HepG2 (cell line): ENCODE results near the gene SYNJ2. TPM values are rescaled to one million over a fixed set of nuclear protein-coding genes. Genes with fewer than 3 reads are reported as not detected.

Experiments used
- BRD4 ChIP-seq: sonication (generic); formaldehyde crosslinking; IDR thresholded peaks from 2 replicates; pipeline ENCODE4 v1.4.0; 2020; ENCODE audit warnings: missing genetic modification reagents
- CAMTA2 ChIP-seq: sonication (generic); formaldehyde crosslinking; IDR thresholded peaks from 2 replicates; pipeline ENCODE4 v1.4.0; 2020; ENCODE audit warnings: mild to moderate bottlenecking, missing genetic modification reagents, borderline replicate concordance
- CCAR2 ChIP-seq: fragments of 200-400 bp; formaldehyde crosslinking; optimal IDR thresholded peaks from 2 replicates; pipeline ENCODE3; 2018; ENCODE audit warnings: low read depth, mild to moderate bottlenecking, low read length, moderate library complexity
- DMTF1 ChIP-seq: sonication (generic); formaldehyde crosslinking; IDR thresholded peaks from 2 replicates; pipeline ENCODE4 v1.4.0; 2020; ENCODE audit warnings: mild to moderate bottlenecking, missing genetic modification reagents
- KLF6 ChIP-seq: IDR thresholded peaks from 2 replicates; pipeline ENCODE4 v1.8.0; 2016; ENCODE audit warnings: missing biosample characterization, missing genetic modification reagents
- MXD3 ChIP-seq: IDR thresholded peaks from 2 replicates; pipeline ENCODE4 v1.6.1; 2016; ENCODE audit warnings: mild to moderate bottlenecking, missing biosample characterization, missing genetic modification reagents
- RAD51 ChIP-seq: fragments of 450-650 bp; IDR thresholded peaks from 2 replicates; pipeline ENCODE4 v1.6.1; 2016; ENCODE audit warnings: borderline replicate concordance
- SNAPC5 ChIP-seq: sonication (generic); formaldehyde crosslinking; IDR thresholded peaks from 2 replicates; pipeline ENCODE4 v1.8.1; 2023; ENCODE audit warnings: mild to moderate bottlenecking, missing genetic modification reagents, borderline replicate concordance
- STAG1 ChIP-seq: sonication (generic); formaldehyde crosslinking; IDR thresholded peaks from 2 replicates; pipeline ENCODE4 v1.4.0; 2020; ENCODE audit warnings: missing genetic modification reagents
- STAT6 ChIP-seq: sonication (generic); formaldehyde crosslinking; IDR thresholded peaks from 2 replicates; pipeline ENCODE4 v1.4.0; 2020; ENCODE audit warnings: missing genetic modification reagents, mild to moderate bottlenecking, borderline replicate concordance
- UBTF ChIP-seq: sonication (generic); formaldehyde crosslinking; IDR thresholded peaks from 2 replicates; pipeline ENCODE4 v1.4.0; 2020; ENCODE audit warnings: mild to moderate bottlenecking, missing genetic modification reagents
- XBP1 ChIP-seq: sonication (generic); formaldehyde crosslinking; IDR thresholded peaks from 2 replicates; pipeline ENCODE4 v1.5.0; 2020; ENCODE audit warnings: missing genetic modification reagents
- ZBTB26 ChIP-seq: IDR thresholded peaks from 2 replicates; pipeline ENCODE4 v1.6.1; 2016; ENCODE audit warnings: missing compliant biosample characterization, missing genetic modification reagents, borderline replicate concordance
- ZNF10 ChIP-seq: sonication (generic); formaldehyde crosslinking; IDR thresholded peaks from 2 replicates; pipeline ENCODE4 v1.4.0; 2020; ENCODE audit warnings: mild to moderate bottlenecking, low read depth, missing genetic modification reagents, borderline replicate concordance
- ZNF101 ChIP-seq: sonication (generic); formaldehyde crosslinking; IDR thresholded peaks from 2 replicates; pipeline ENCODE4 v1.4.0; 2020; ENCODE audit warnings: mild to moderate bottlenecking, low read depth, missing genetic modification reagents, borderline replicate concordance
- ZNF432 ChIP-seq: sonication (generic); formaldehyde crosslinking; IDR thresholded peaks from 2 replicates; pipeline ENCODE4 v1.5.0; 2020; ENCODE audit warnings: missing genetic modification reagents, mild to moderate bottlenecking, borderline replicate concordance
- ZNF468 ChIP-seq: sonication (generic); formaldehyde crosslinking; IDR thresholded peaks from 2 replicates; pipeline ENCODE4 v1.8.0; 2022; ENCODE audit warnings: mild to moderate bottlenecking, moderate library complexity, missing genetic modification reagents
- ZSCAN31 ChIP-seq: sonication (generic); formaldehyde crosslinking; IDR thresholded peaks from 2 replicates; pipeline ENCODE4 v1.5.0; 2020; ENCODE audit warnings: low read depth, mild to moderate bottlenecking, missing genetic modification reagents
- ZXDC ChIP-seq: sonication (generic); formaldehyde crosslinking; IDR thresholded peaks from 2 replicates; pipeline ENCODE4 v1.5.0; 2020; ENCODE audit warnings: mild to moderate bottlenecking, missing genetic modification reagents
- polyA plus RNA-seq, 8 experiments: library from polyadenylated mRNA; depleted of rRNA in 3 of 8; stranded (reverse) in 7 of 8; unstranded in 1 of 8; fragments of >200 nt; fragmentation: Illumina TruSeq in 4 of 8; extraction: Trizol in 4 of 8; gene quantifications; 2 replicates each; pipeline versions ENCODE4 v1.2.1 to v1.2.3, GENCODE V29; 2011 to 2016; ENCODE audit warnings: low read depth in 4 of 8, missing spikeins in 1 of 8, mixed read lengths in 1 of 8; ENCODE audit not compliant: insufficient read depth in 1 of 8
- total RNA-seq, 5 experiments: library from RNA; depleted of rRNA; stranded (reverse); fragments of >200 nt; fragmentation: Illumina TruSeq; extraction: Trizol; gene quantifications; 2 replicates each; pipeline ENCODE4 v1.2.3, GENCODE V29; 2016; ENCODE audit warnings: low read depth in 1 of 5

SYNJ2 gene
- total and polyA plus RNA-seq, 2 of the 13 experiments (the other 11 are each of a cell fraction or from before 2014, with no cell fraction given): 39.1 to 57.6 TPM

GRCh38 chr6:157981132-157981394, 600 bp upstream of the SYNJ2 start (continued):
- TF ChIP-seq MXD3 (CRISPR knock-in tag): 0 out of 2 replicates have a peak, but pooled peaks have one; percentile 17
- TF ChIP-seq ZNF468: no peak
- no peak for TF ChIP-seq ZNF432 (CRISPR knock-in tag)
- TF ChIP-seq XBP1 (CRISPR knock-in tag): no peak
- no peak for TF ChIP-seq CCAR2
- TF ChIP-seq KLF6 (CRISPR knock-in tag): no peak
- TF ChIP-seq ZSCAN31 (CRISPR knock-in tag): no peak
- TF ChIP-seq CAMTA2 (CRISPR knock-in tag): no peak
- no peak for TF ChIP-seq ZBTB26 (CRISPR knock-in tag)
- TF ChIP-seq ZNF10 (CRISPR knock-in tag): no peak
- TF ChIP-seq SNAPC5: no peak
- peak; percentile 45; the same call in 1 of the 2 replicates for TF ChIP-seq RAD51
- TF ChIP-seq BRD4 (CRISPR knock-in tag): no peak; the same call in 1 of the 2 replicates
- no peak for TF ChIP-seq ZNF101
- TF ChIP-seq DMTF1 (CRISPR knock-in tag): no peak
- no peak for TF ChIP-seq ZXDC (CRISPR knock-in tag)
- no peak for TF ChIP-seq STAT6 (CRISPR knock-in tag)
- no peak for TF ChIP-seq UBTF (CRISPR knock-in tag)
- TF ChIP-seq STAG1 (CRISPR knock-in tag): no peak
